ENCODE results near the gene PRRC2A.

DNA sequence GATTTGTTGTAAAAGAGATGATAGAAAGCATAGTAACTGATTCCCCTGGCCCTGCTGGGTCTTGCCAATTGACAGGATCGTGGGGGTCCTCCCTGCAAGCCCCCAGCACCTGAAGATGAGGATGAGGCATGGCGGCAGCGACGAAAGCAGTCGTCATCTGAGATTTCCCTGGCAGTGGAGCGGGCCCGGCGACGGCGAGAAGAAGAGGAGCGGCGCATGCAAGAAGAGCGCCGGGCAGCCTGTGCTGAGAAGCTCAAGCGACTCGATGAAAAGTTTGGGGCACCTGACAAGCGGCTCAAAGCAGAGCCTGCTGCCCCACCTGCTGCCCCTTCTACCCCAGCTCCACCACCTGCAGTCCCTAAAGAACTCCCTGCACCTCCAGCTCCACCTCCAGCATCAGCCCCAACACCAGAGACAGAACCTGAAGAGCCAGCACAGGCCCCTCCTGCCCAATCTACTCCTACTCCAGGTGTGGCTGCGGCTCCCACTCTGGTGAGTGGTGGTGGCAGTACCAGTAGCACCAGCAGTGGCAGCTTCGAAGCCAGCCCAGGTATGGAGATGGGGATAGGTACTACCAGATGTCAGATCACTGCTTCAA is 7.3 kb downstream of the PRRC2A start:
- TF ChIP-seq CTCF (IDR thresholded peaks at IDR 0.05) (no peak), POLR2AphosphoS5 (IDR thresholded peaks at IDR 0.05) (no peak), POLR2A (IDR thresholded peaks at IDR 0.05) (no peak)
